Endothelial cell of umbilical vein (primary cell): ENCODE data around the gene CARD14. TPM values are rescaled to one million over a fixed set of nuclear protein-coding genes. Genes with fewer than 3 reads are reported as not detected.

Experiments
- BruUV-seq: library from RNA; stranded (reverse); fragments of 400-500 nt; replicated peaks from 2 replicates; lab custom pipeline; 2021; lab: Mats Ljungman, UMichigan
- CTCF ChIA-PET: fragments of 300-600, 350-600 bp; sonication (Branson Sonifier 250); formaldehyde crosslinking; loops from one replicate; lab custom pipeline; 2021; ENCODE audit warnings: antibody characterized with exemption, inconsistent platforms; lab: Charles Lee
- POLR2A ChIA-PET: fragments of 300-600, 350-600 bp; sonication (Branson Sonifier 250); formaldehyde crosslinking; loops from one replicate; lab custom pipeline; 2021; ENCODE audit warnings: antibody characterized with exemption, inconsistent platforms; lab: Charles Lee
- DNase-seq: peaks from one replicate; pipeline ENCODE4 v3.0.0-alpha.2; 2011; ENCODE audit warnings: low read depth, low spot score
- FAIRE-seq: peaks from 2 replicates; lab custom pipeline; 2011; peaks lifted over from hg19 to GRCh38; lab: Jason Lieb, UNC
- H2AFZ ChIP-seq: 2 replicates; pipeline ENCODE4 v1.6.0; 2012; ENCODE audit warnings: low read depth, low read length, control low read depth, inconsistent platforms
- H3K27ac ChIP-seq: 2 replicates; pipeline ENCODE4 v1.5.1; 2011; ENCODE audit warnings: low read depth, mild to moderate bottlenecking, control low read depth, low read length, moderate library complexity; ENCODE audit not compliant: insufficient read depth
- H3K27me3 ChIP-seq, 2 experiments: 2 replicates each; pipeline versions ENCODE4 v1.6.0 to v1.6.1; 2011; ENCODE audit warnings: low read length in 2 of 2, mixed read lengths in 1 of 2; ENCODE audit not compliant: control insufficient read depth in 2 of 2, insufficient read depth in 2 of 2
- H3K36me3 ChIP-seq, 2 experiments: 2 replicates in 1 of 2; 3 replicates in 1 of 2; pipeline ENCODE4 v1.5.1; 2011; ENCODE audit warnings: low read length in 2 of 2, mild to moderate bottlenecking in 1 of 2, moderate library complexity in 1 of 2; ENCODE audit not compliant: control insufficient read depth in 2 of 2, insufficient read depth in 2 of 2; ENCODE audit errors: extremely low read depth in 1 of 2
- H3K4me1 ChIP-seq: 3 replicates; pipeline ENCODE4 v1.5.1; 2011; ENCODE audit warnings: mild to moderate bottlenecking, low read length; ENCODE audit not compliant: control insufficient read depth, insufficient read depth; ENCODE audit errors: extremely low read depth
- H3K4me2 ChIP-seq: 2 replicates; pipeline ENCODE4 v1.6.1; 2011; ENCODE audit warnings: low read length, control low read depth, mixed read lengths; ENCODE audit not compliant: insufficient read depth
- H3K4me3 ChIP-seq, 3 experiments: fragments of 200-600 bp in 1 of 3; sonication (generic), shearing (Covaris generic) in 1 of 3; replicated peaks in 1 of 3; 2 replicates each; pipeline ENCODE4 v1.5.1; 2011 to 2016; ENCODE audit warnings: control low read depth in 3 of 3, low read length in 3 of 3, mild to moderate bottlenecking in 2 of 3, inconsistent platforms in 1 of 3, low read depth in 1 of 3, moderate library complexity in 1 of 3; ENCODE audit not compliant: insufficient read depth in 1 of 3
- H3K79me2 ChIP-seq: 2 replicates; pipeline ENCODE4 v1.6.0; 2012; ENCODE audit warnings: low read length, inconsistent platforms; ENCODE audit not compliant: control insufficient read depth, insufficient read depth
- H3K9ac ChIP-seq: replicated peaks from 2 replicates; pipeline ENCODE3; 2011; ENCODE audit warnings: low read length, control low read depth; ENCODE audit not compliant: insufficient read depth; ENCODE audit errors: extremely low read depth
- H3K9me1 ChIP-seq: replicated peaks from 3 replicates; pipeline ENCODE4 v1.6.0; 2011; ENCODE audit warnings: mild to moderate bottlenecking, low read length; ENCODE audit not compliant: control insufficient read depth, insufficient read depth; ENCODE audit errors: extremely low read depth
- H3K9me3 ChIP-seq: replicated peaks from 2 replicates; pipeline ENCODE4 v1.5.1; 2012; ENCODE audit warnings: low read length, inconsistent platforms; ENCODE audit not compliant: control insufficient read depth, insufficient read depth
- H4K20me1 ChIP-seq: replicated peaks from 2 replicates; pipeline ENCODE3; 2011; ENCODE audit warnings: mild to moderate bottlenecking, low read length; ENCODE audit not compliant: control insufficient read depth, insufficient read depth; ENCODE audit errors: extremely low read depth
- CTCF ChIP-seq, 2 donors: IDR thresholded peaks; 1 replicate in 1 of 2; 2 replicates in 1 of 2; pipeline ENCODE4 v1.5.1; 2011; ENCODE audit warnings: low read length in 2 of 2, mild to moderate bottlenecking in 2 of 2, moderate library complexity in 2 of 2, control low read depth in 1 of 2, inconsistent platforms in 1 of 2, low read depth in 1 of 2; ENCODE audit not compliant: insufficient read depth in 1 of 2; ENCODE audit errors: extremely low read depth in 1 of 2
- EZH2 ChIP-seq: IDR thresholded peaks from 2 replicates; pipeline ENCODE4 v1.6.1; 2012; ENCODE audit warnings: borderline replicate concordance, low read depth, mild to moderate bottlenecking, moderate library complexity, low read length, inconsistent platforms; ENCODE audit not compliant: severe bottlenecking
- FOS ChIP-seq: IDR thresholded peaks from 2 replicates; pipeline ENCODE4 v1.6.1; 2011; ENCODE audit warnings: mild to moderate bottlenecking, low read length, moderate library complexity, borderline replicate concordance; ENCODE audit not compliant: insufficient read depth
- GATA2 ChIP-seq: IDR thresholded peaks from 2 replicates; pipeline ENCODE4 v1.7.0; 2011; ENCODE audit warnings: low read depth, mild to moderate bottlenecking, moderate library complexity, mixed read lengths, low read length; ENCODE audit not compliant: insufficient read length, insufficient read depth
- JUN ChIP-seq: IDR thresholded peaks from 2 replicates; pipeline ENCODE4 v1.6.1; 2011; ENCODE audit warnings: borderline replicate concordance, low read depth; ENCODE audit not compliant: insufficient read length, insufficient read depth
- MAX ChIP-seq: IDR thresholded peaks from 2 replicates; pipeline ENCODE4 v1.6.1; 2011; ENCODE audit not compliant: insufficient read depth, insufficient read length
- MYC ChIP-seq: IDR thresholded peaks from one replicate; pipeline ENCODE4 v1.6.1; 2011; ENCODE audit warnings: mild to moderate bottlenecking, low read depth, low read length
- POLR2A ChIP-seq: IDR thresholded peaks from 2 replicates; pipeline ENCODE4 v1.6.1; 2012; ENCODE audit warnings: low read depth, mild to moderate bottlenecking, control low read depth, low read length
- POLR2AphosphoS5 ChIP-seq: IDR thresholded peaks from 2 replicates; pipeline ENCODE4 v1.6.1; 2012; ENCODE audit warnings: low read depth, mild to moderate bottlenecking, control low read depth, low read length, moderate library complexity; ENCODE audit not compliant: insufficient read depth
- dilution Hi-C: fragments of 300-500 bp; cut with MboI; formaldehyde crosslinking; loops from one replicate; pipeline ENCODE4 v1.15.0; 2019; ENCODE audit warnings: low sequenced_read_pairs; ENCODE audit not compliant: extremely low pct_ligation_motif_present
- intact Hi-C: fragments of 100-400 bp; cut with micrococcal nuclease; formaldehyde crosslinking; loops from one replicate; pipeline ENCODE4 v1.10.0; 2022
- polyA plus RNA-seq, 4 experiments: library from polyadenylated mRNA; depleted of rRNA in 3 of 4; stranded (reverse) in 3 of 4; unstranded in 1 of 4; fragments of >200 nt; gene quantifications; 2 replicates each; pipeline versions ENCODE4 v1.2.1 to v1.2.3, GENCODE V29; 2011 to 2012; ENCODE audit warnings: missing spikeins in 1 of 4
- total RNA-seq: library from RNA; stranded (reverse); gene quantifications from 2 replicates; pipeline ENCODE4 v1.2.3, GENCODE V29; 2021

CARD14 gene
- total and polyA plus RNA-seq, 2 donors (not counting 3 experiments of a cell fraction or from before 2014, with no cell fraction given) = not detected

- Histone ChIP-seq H3K9ac (no peak overlapping the region), H3K9me3 (no peaks in the 10 kb centered on the region), H3K4me1 (no peaks in the 10 kb centered on the region), H3K79me2 (no peaks in the 10 kb centered on the region), H3K4me2 (no peak overlapping the region), H3K27me3 (peaks cover 0 to 5% of the 10 kb centered on the region in 2 experiments), H4K20me1 (no peaks in the 10 kb centered on the region), H3K9me1 (no peaks in the 10 kb centered on the region), H3K27ac (no peak overlapping the region), H3K4me3 (no peak overlapping the region), H3K36me3 (no peaks in the 10 kb centered on the region), H2AFZ (no peak overlapping the region)
- POLR2A ChIA-PET = no interaction called here
- no peak for FAIRE-seq
- dilution Hi-C loops (no loop called here), intact Hi-C loops (no loop called here)
- DNase-seq = no peak
- TF ChIP-seq JUN = no peak
- TF ChIP-seq FOS = no peak
- TF ChIP-seq CTCF (IDR thresholded peaks at IDR 0.05; ENCODE audit: extremely low read depth in 1 of 2, insufficient read depth in 1 of 2, low read depth in 1 of 2, low read length in 2 of 2) = no peak
- TF ChIP-seq MYC = no peak
- TF ChIP-seq POLR2A = no peak
- CTCF ChIA-PET = interaction anchor here (1.2 to 2.1 kb wide), 2 partner anchors 11 to 27 kb away, joined by 3 to 9 read pairs; no protein-coding TSS in a partner anchor
- no TSS peak for BruUV-seq
These were observed 1.5 kb upstream of the CARD14 start for GRCh38 chr17:80168371-80168770.

GRCh38 chr17:80169107-80169506 lies 723 bp upstream of the CARD14 start:
- TF ChIP-seq JUN (no peak), FOS (no peak), MAX (no peak), MYC (no peak), EZH2 (no peak), CTCF (IDR thresholded peaks at IDR 0.05; ENCODE audit: extremely low read depth in 1 of 2, insufficient read depth in 1 of 2, low read depth in 1 of 2, low read length in 2 of 2) (no peak), POLR2AphosphoS5 (no peak), GATA2 (no peak), POLR2A (no peak)
- Histone ChIP-seq H3K79me2 (no peaks in the 10 kb centered on the region), H3K9ac (no peak overlapping the region), H3K4me2 (no peak overlapping the region), H3K36me3 (no peaks in the 10 kb centered on the region), H3K9me3 (no peaks in the 10 kb centered on the region), H3K4me3 (no peak overlapping the region), H2AFZ (no peak overlapping the region), H3K27ac (no peak overlapping the region), H4K20me1 (no peaks in the 10 kb centered on the region), H3K4me1 (no peaks in the 10 kb centered on the region), H3K9me1 (no peaks in the 10 kb centered on the region), H3K27me3 (peaks cover 0 to 4% of the 10 kb centered on the region in 2 experiments)
- FAIRE-seq = no peak
- CTCF ChIA-PET = interaction anchor here (1.2 kb wide), 1 partner anchor 12 kb away, joined by 3 read pairs; no protein-coding TSS in a partner anchor
- POLR2A ChIA-PET = no interaction called here
- intact Hi-C loops = no loop called here
- BruUV-seq = no TSS peak
- dilution Hi-C loops = no loop called here
- no peak for DNase-seq
